IMR-90 (cell line): ENCODE results near the gene IGFBP5. TPM values are rescaled to one million over a fixed set of nuclear protein-coding genes. Genes with fewer than 3 reads are reported as not detected.

Experiments
- ATAC-seq: fragments of 200-7000 bp; cut with Tn5 transposase; 2 replicates; pipeline ENCODE4 v1.9.1; 2020; ENCODE audit warnings: low read depth, mild to moderate bottlenecking, moderate library complexity
- BruUV-seq: library from RNA; stranded (reverse); fragments of 400-500 nt; replicated peaks from 2 replicates; lab custom pipeline; 2021; lab: Mats Ljungman, UMichigan
- CTCF ChIA-PET: fragments of 300-600 bp; formaldehyde crosslinking; extraction: SDS; loops from one replicate; lab custom pipeline; 2021; ENCODE audit warnings: antibody characterized with exemption; lab: Yijun Ruan, JAX
- POLR2A ChIA-PET: fragments of 300-600 bp; sonication (Branson Sonifier 250); formaldehyde crosslinking; loops from one replicate; lab custom pipeline; 2022; ENCODE audit warnings: antibody characterized with exemption; ENCODE audit not compliant: unreplicated experiment; lab: Charles Lee
- DNase-seq: peaks from one replicate; pipeline ENCODE4 v3.0.0; 2013
- H2AFZ ChIP-seq: replicated peaks from 2 replicates; pipeline ENCODE3; 2013; ENCODE audit warnings: low read length, mild to moderate bottlenecking; ENCODE audit not compliant: poor library complexity
- H2AK5ac ChIP-seq: 2 replicates; pipeline ENCODE4 v1.6.1; 2013; ENCODE audit warnings: low read depth, low read length, inconsistent platforms
- H2AK9ac ChIP-seq: replicated peaks from 2 replicates; pipeline ENCODE3; 2013; ENCODE audit warnings: mild to moderate bottlenecking, low read depth, low read length, moderate library complexity; ENCODE audit not compliant: poor library complexity
- H2BK120ac ChIP-seq: 2 replicates; pipeline ENCODE4 v1.6.1; 2013; ENCODE audit warnings: low read depth, low read length, inconsistent platforms
- H2BK15ac ChIP-seq: 3 replicates; pipeline ENCODE4 v1.6.1; 2013; ENCODE audit warnings: low read depth, low read length, inconsistent platforms
- H2BK20ac ChIP-seq: 2 replicates; pipeline ENCODE4 v1.6.1; 2013; ENCODE audit warnings: low read depth, mild to moderate bottlenecking, inconsistent platforms, low read length, moderate library complexity
- H2BK5ac ChIP-seq: 2 replicates; pipeline ENCODE4 v1.6.1; 2013; ENCODE audit warnings: mild to moderate bottlenecking, low read depth, low read length, inconsistent platforms; ENCODE audit not compliant: poor library complexity, severe bottlenecking
- H3K14ac ChIP-seq: replicated peaks from 2 replicates; pipeline ENCODE4 v1.6.1; 2013; ENCODE audit warnings: low read depth, low read length, inconsistent platforms
- H3K18ac ChIP-seq: 2 replicates; pipeline ENCODE4 v1.6.1; 2013; ENCODE audit warnings: low read depth, low read length, control low read depth
- H3K23ac ChIP-seq: 2 replicates; pipeline ENCODE4 v1.6.1; 2013; ENCODE audit warnings: low read depth, low read length, inconsistent platforms
- H3K27ac ChIP-seq: 2 replicates; pipeline ENCODE4 v1.5.1; 2013; ENCODE audit warnings: mild to moderate bottlenecking, control low read depth, low read length; ENCODE audit not compliant: insufficient read depth
- H3K27me3 ChIP-seq: 2 replicates; pipeline ENCODE4 v1.6.1; 2013; ENCODE audit warnings: low read length; ENCODE audit not compliant: control insufficient read depth, insufficient read depth
- H3K36me3 ChIP-seq: 2 replicates; pipeline ENCODE4 v1.6.1; 2013; ENCODE audit warnings: low read length, mixed read lengths; ENCODE audit not compliant: control insufficient read depth, insufficient read depth
- H3K4ac ChIP-seq: 2 replicates; pipeline ENCODE4 v1.6.1; 2013; ENCODE audit warnings: low read depth, low read length, inconsistent platforms
- H3K4me1 ChIP-seq: 2 replicates; pipeline ENCODE4 v1.6.1; 2013; ENCODE audit warnings: low read length, mixed read lengths; ENCODE audit not compliant: control insufficient read depth, insufficient read depth
- H3K4me2 ChIP-seq: 2 replicates; pipeline ENCODE4 v1.6.1; 2013; ENCODE audit warnings: low read depth, mild to moderate bottlenecking, control low read depth, low read length, moderate library complexity
- H3K4me3 ChIP-seq: 2 replicates; pipeline ENCODE4 v1.5.1; 2013; ENCODE audit warnings: low read depth, mild to moderate bottlenecking, control low read depth, low read length, moderate library complexity; ENCODE audit not compliant: insufficient read depth
- H3K56ac ChIP-seq: 2 replicates; pipeline ENCODE4 v1.6.1; 2013; ENCODE audit warnings: low read length, inconsistent platforms; ENCODE audit not compliant: insufficient read depth; ENCODE audit errors: extremely low read depth
- H3K79me1 ChIP-seq, 2 experiments: 2 replicates each; pipeline ENCODE4 v1.6.1; 2013; ENCODE audit warnings: low read length in 2 of 2, inconsistent platforms in 1 of 2, low read depth in 1 of 2
- H3K9ac ChIP-seq: 2 replicates; pipeline ENCODE4 v1.6.1; 2013; ENCODE audit warnings: low read depth, low read length, control low read depth
- H3K9me1 ChIP-seq: 2 replicates; pipeline ENCODE4 v1.6.1; 2013; ENCODE audit warnings: low read length, inconsistent platforms; ENCODE audit not compliant: insufficient read depth
- H3K9me3 ChIP-seq: 2 replicates; pipeline ENCODE4 v1.6.1; 2013; ENCODE audit warnings: low read length; ENCODE audit not compliant: control insufficient read depth, insufficient read depth
- H4K20me1 ChIP-seq: 2 replicates; pipeline ENCODE4 v1.6.1; 2013; ENCODE audit warnings: low read length, inconsistent platforms; ENCODE audit not compliant: insufficient read depth
- H4K5ac ChIP-seq: 2 replicates; pipeline ENCODE4 v1.6.1; 2013; ENCODE audit warnings: mild to moderate bottlenecking, low read depth, low read length, control low read depth
- H4K8ac ChIP-seq, 2 experiments: 2 replicates each; pipeline ENCODE4 v1.6.1; 2013; ENCODE audit warnings: low read depth in 2 of 2, low read length in 2 of 2, control low read depth in 1 of 2, inconsistent platforms in 1 of 2
- H4K91ac ChIP-seq: 2 replicates; pipeline ENCODE4 v1.6.1; 2013; ENCODE audit warnings: low read depth, low read length, inconsistent platforms; ENCODE audit not compliant: insufficient read depth
- BHLHE40 ChIP-seq: fragments of 150-350 bp; IDR thresholded peaks from 2 replicates; pipeline ENCODE4 v1.6.1; 2016; ENCODE audit warnings: mild to moderate bottlenecking, low read depth, low read length
- CEBPB ChIP-seq: IDR thresholded peaks from 2 replicates; pipeline ENCODE4 v1.6.1; 2012; ENCODE audit warnings: low read depth, low read length, improper control_type of control experiment
- CHD1 ChIP-seq: IDR thresholded peaks from 2 replicates; pipeline ENCODE4 v1.6.1; 2012; ENCODE audit warnings: low read depth, low read length, improper control_type of control experiment
- CTCF ChIP-seq: conservative IDR thresholded peaks from 2 replicates; pipeline ENCODE4 v1.5.1; 2012; ENCODE audit warnings: mild to moderate bottlenecking, low read depth, low read length, improper control_type of control experiment
- FOS ChIP-seq: fragments of 150-350 bp; IDR thresholded peaks from 2 replicates; pipeline ENCODE4 v1.6.1; 2016; ENCODE audit warnings: low read depth, low read length
- MAFK ChIP-seq: IDR thresholded peaks from 2 replicates; pipeline ENCODE4 v1.6.1; 2012; ENCODE audit warnings: low read depth, low read length, improper control_type of control experiment
- MAZ ChIP-seq: IDR thresholded peaks from 2 replicates; pipeline ENCODE4 v1.6.1; 2012; ENCODE audit warnings: low read depth, mild to moderate bottlenecking, low read length, improper control_type of control experiment, moderate library complexity, borderline replicate concordance
- MXI1 ChIP-seq: IDR thresholded peaks from 2 replicates; pipeline ENCODE4 v1.6.1; 2012; ENCODE audit warnings: low read depth, mild to moderate bottlenecking, low read length, moderate library complexity, borderline replicate concordance
- NFE2L2 ChIP-seq: fragments of 150-350 bp; IDR thresholded peaks from 2 replicates; pipeline ENCODE4 v1.6.1; 2016; ENCODE audit warnings: low read depth, mild to moderate bottlenecking, low read length
- POLR2A ChIP-seq: IDR thresholded peaks from 2 replicates; pipeline ENCODE4 v1.6.1; 2012; ENCODE audit warnings: mild to moderate bottlenecking, low read depth, low read length
- RAD21 ChIP-seq: IDR thresholded peaks from 2 replicates; pipeline ENCODE4 v1.6.1; 2012; ENCODE audit warnings: low read length, improper control_type of control experiment
- RCOR1 ChIP-seq: IDR thresholded peaks from 2 replicates; pipeline ENCODE4 v1.6.1; 2012; ENCODE audit warnings: mild to moderate bottlenecking, low read length, improper control_type of control experiment; ENCODE audit not compliant: insufficient replicate concordance
- RFX5 ChIP-seq: IDR thresholded peaks from 2 replicates; pipeline ENCODE4 v1.8.0; 2012; ENCODE audit warnings: low read depth, mild to moderate bottlenecking, low read length, moderate library complexity
- SMC3 ChIP-seq: fragments of 150-350 bp; IDR thresholded peaks from 2 replicates; pipeline ENCODE4 v1.6.1; 2016; ENCODE audit warnings: low read depth, mild to moderate bottlenecking, antibody characterized with exemption, low read length, moderate library complexity
- WGBS, 2 experiments: methylation state at CpG; one replicate each; pipeline versions ENCODE4 v1.1.5 to v1.1.7; 2013; ENCODE audit warnings: missing lambda C conversion rate in 2 of 2; ENCODE audit not compliant: insufficient read length in 1 of 2; ENCODE audit errors: extremely low coverage in 2 of 2; 5-methylcytosine and 5-hydroxymethylcytosine counted together
- dilution Hi-C: fragments of 300-500 bp; cut with HindIII; formaldehyde crosslinking; loops from one replicate; pipeline ENCODE4 v1.14.3; 2018; ENCODE audit warnings: low sequenced_read_pairs; ENCODE audit not compliant: unreplicated experiment
- in situ Hi-C: fragments of 300-500 bp; cut with MboI; formaldehyde crosslinking; loops from 3 replicates; pipeline ENCODE4 v1.14.3; 2019; ENCODE audit warnings: low sequenced_read_pairs, inconsistent platforms, mixed read lengths
- intact Hi-C: fragments of 100-400 bp; cut with micrococcal nuclease; formaldehyde crosslinking; loops from 2 replicates; pipeline ENCODE4 v1.10.0; 2022
- polyA plus RNA-seq, 3 experiments: library from polyadenylated mRNA; depleted of rRNA; stranded (reverse); fragments of >200 nt; gene quantifications; 2 replicates each; pipeline ENCODE4 v1.2.3, GENCODE V29; 2012; ENCODE audit warnings: low replicate concordance in 1 of 3
- total RNA-seq: library from RNA; depleted of rRNA; stranded (reverse); fragments of >200 nt; gene quantifications from 2 replicates; pipeline ENCODE4 v1.2.3, GENCODE V29; 2012
- TF ChIP-seq, protein P1 (sequence below): fragments of 150-350 bp; IDR thresholded peaks from 2 replicates; pipeline ENCODE4 v1.6.1; 2016; ENCODE audit warnings: low read depth, mild to moderate bottlenecking, low read length, moderate library complexity, borderline replicate concordance
- TF ChIP-seq, protein P2 (sequence below): fragments of 150-350 bp; IDR thresholded peaks from 2 replicates; pipeline ENCODE4 v1.6.1; 2017; ENCODE audit warnings: mild to moderate bottlenecking, antibody characterized with exemption, low read length, low read depth

The IGFBP5 gene
- total and polyA plus RNA-seq, 2 of the 4 experiments (the other 2 are of a cell fraction): 392 to 1,339 TPM

DNA sequence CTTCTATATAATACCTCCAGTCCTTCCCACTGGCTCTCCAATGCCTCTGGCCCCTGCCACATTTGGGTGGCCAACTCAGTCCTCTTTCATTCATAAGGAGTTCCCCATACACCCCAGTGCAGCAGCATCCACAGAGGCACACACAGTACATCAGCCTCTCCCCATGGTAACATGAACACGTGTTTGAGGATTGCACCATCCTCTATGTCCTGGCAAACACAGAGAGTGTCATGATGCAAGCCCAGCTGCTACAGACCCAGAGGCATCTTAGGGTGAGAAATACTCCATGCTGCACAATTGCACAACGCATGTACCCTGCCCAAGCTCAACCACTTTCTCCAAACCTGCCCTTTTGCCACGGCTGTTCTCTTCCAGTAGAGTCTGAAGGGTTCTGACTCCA lies 11.5 kb downstream of the IGFBP5 start:
- peaks cover 97% of the 10 kb centered on the region for H4K20me1 ChIP-seq
- H2BK15ac ChIP-seq: no peak overlapping the region
- H3K27me3 ChIP-seq: no peaks in the 10 kb centered on the region
- H4K5ac ChIP-seq: no peak overlapping the region
- TF ChIP-seq MXI1 (peak; percentile 93), SMC3 (no peak), NFE2L2 (no peak), BHLHE40 (peak; percentile 43; the same call in 1 of the 2 replicates), RAD21 (no peak), RCOR1 (no peak), POLR2A (0 out of 2 replicates have a peak, but pooled peaks have one; percentile 2), CTCF (no peak), CEBPB (peak; percentile 100), CHD1 (no peak), MAZ (no peak), MAFK (no peak), RFX5 (no peak), FOS (0 out of 2 replicates have a peak, but pooled peaks have one; percentile 7)
- TF ChIP-seq, protein P1, sequence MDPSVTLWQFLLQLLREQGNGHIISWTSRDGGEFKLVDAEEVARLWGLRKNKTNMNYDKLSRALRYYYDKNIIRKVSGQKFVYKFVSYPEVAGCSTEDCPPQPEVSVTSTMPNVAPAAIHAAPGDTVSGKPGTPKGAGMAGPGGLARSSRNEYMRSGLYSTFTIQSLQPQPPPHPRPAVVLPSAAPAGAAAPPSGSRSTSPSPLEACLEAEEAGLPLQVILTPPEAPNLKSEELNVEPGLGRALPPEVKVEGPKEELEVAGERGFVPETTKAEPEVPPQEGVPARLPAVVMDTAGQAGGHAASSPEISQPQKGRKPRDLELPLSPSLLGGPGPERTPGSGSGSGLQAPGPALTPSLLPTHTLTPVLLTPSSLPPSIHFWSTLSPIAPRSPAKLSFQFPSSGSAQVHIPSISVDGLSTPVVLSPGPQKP: no peak
- TF ChIP-seq, protein P2, sequence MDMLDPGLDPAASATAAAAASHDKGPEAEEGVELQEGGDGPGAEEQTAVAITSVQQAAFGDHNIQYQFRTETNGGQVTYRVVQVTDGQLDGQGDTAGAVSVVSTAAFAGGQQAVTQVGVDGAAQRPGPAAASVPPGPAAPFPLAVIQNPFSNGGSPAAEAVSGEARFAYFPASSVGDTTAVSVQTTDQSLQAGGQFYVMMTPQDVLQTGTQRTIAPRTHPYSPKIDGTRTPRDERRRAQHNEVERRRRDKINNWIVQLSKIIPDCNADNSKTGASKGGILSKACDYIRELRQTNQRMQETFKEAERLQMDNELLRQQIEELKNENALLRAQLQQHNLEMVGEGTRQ: peak; percentile 76
- CTCF ChIA-PET: no interaction called here
- no peak overlapping the region for H2AK9ac ChIP-seq
- peaks cover 7% of the 10 kb centered on the region for H3K4me1 ChIP-seq
- peak; percentile 0 for ATAC-seq
- H4K8ac ChIP-seq: no peak overlapping the region
- peak overlapping the region; percentile 0; the same call in 1 of the 2 replicates for H3K4me2 ChIP-seq
- H3K56ac ChIP-seq: no peak overlapping the region
- H3K9ac ChIP-seq: no peak overlapping the region; the same call in 1 of the 2 replicates
- H2BK5ac ChIP-seq: peak overlapping the region; percentile 8
- in situ Hi-C loops: no loop called here
- no peak overlapping the region for H3K18ac ChIP-seq
- DNase-seq: peak; percentile 94
- peaks cover 39% of the 10 kb centered on the region for H3K9me1 ChIP-seq
- POLR2A ChIA-PET: interaction anchor here (0.6 to 1.1 kb wide), 4 partner anchors 9 to 294 kb away, joined by 3 to 10 read pairs (median 4); partner anchors contain the start of gene IGFBP5
- H2AFZ ChIP-seq: peak overlapping the region; percentile 46
- no CpG with 5 or more reads among the region's 3 CpGs for WGBS, 2 experiments
- H3K27ac ChIP-seq: peak overlapping the region; percentile 14; the same call in 1 of the 2 replicates
- H3K36me3 ChIP-seq: peaks cover 87% of the 10 kb centered on the region
- no peak overlapping the region for H3K4me3 ChIP-seq
- H3K23ac ChIP-seq: no peak overlapping the region
- dilution Hi-C loops: loop anchor here (25.0 kb wide), 2 partner anchors 478 to 828 kb away; no protein-coding TSS in a partner anchor
- intact Hi-C loops: no loop called here
- no TSS peak for BruUV-seq
- no peak overlapping the region for H2AK5ac ChIP-seq
- no peak overlapping the region for H2BK20ac ChIP-seq
- no peak overlapping the region for H4K91ac ChIP-seq
- 0 out of 2 replicates have a peak overlapping the region, but pooled peaks have one; percentile 8 for H3K14ac ChIP-seq
- H3K9me3 ChIP-seq: no peaks in the 10 kb centered on the region
- no peak overlapping the region for H2BK120ac ChIP-seq
- peaks cover 0 to 91% of the 10 kb centered on the region in 2 experiments; a peak in 2 of 4 replicates for H3K79me1 ChIP-seq
- no peak overlapping the region for H3K4ac ChIP-seq
